ENCODE measurements around the gene ZGLP1. TPM values are rescaled to one million over a fixed set of nuclear protein-coding genes. Genes with fewer than 3 reads are reported as not detected.
"Not testable (repeated sequence)": the region's sequence is repeated elsewhere in the genome, so short reads cannot be mapped to it uniquely, and the experiment has no call there.

ZGLP1 gene
- total and polyA plus RNA-seq, 10 donors: 2.7 to 24.1 (median 4.2) TPM

DNA sequence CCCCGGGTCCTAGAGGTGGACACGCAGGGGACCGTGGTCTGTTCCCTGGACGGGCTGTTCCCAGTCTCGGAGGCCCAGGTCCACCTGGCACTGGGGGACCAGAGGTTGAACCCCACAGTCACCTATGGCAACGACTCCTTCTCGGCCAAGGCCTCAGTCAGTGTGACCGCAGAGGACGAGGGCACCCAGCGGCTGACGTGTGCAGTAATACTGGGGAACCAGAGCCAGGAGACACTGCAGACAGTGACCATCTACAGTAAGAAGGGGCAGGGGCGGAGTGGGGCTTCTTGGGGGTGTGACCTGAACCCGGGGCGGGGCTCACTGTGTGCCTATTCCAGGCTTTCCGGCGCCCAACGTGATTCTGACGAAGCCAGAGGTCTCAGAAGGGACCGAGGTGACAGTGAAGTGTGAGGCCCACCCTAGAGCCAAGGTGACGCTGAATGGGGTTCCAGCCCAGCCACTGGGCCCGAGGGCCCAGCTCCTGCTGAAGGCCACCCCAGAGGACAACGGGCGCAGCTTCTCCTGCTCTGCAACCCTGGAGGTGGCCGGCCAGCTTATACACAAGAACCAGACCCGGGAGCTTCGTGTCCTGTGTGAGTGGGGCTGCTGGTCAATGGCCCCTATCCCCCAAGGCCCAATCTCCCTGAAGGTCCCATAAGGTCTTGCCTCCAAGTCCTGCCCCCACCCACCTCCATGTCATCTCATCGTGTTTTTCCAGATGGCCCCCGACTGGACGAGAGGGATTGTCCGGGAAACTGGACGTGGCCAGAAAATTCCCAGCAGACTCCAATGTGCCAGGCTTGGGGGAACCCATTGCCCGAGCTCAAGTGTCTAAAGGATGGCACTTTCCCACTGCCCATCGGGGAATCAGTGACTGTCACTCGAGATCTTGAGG is 25.3 kb downstream of the ZGLP1 start:
- H3K27ac ChIP-seq: no peak overlapping the region
- peaks cover 37 to 97% (median 69%) of the 10 kb centered on the region in 6 donors for H3K4me1 ChIP-seq
- H3K36me3 ChIP-seq: peaks cover 3 to 71% (median 51%) of the 10 kb centered on the region in 6 donors
- TF ChIP-seq, protein P1, sequence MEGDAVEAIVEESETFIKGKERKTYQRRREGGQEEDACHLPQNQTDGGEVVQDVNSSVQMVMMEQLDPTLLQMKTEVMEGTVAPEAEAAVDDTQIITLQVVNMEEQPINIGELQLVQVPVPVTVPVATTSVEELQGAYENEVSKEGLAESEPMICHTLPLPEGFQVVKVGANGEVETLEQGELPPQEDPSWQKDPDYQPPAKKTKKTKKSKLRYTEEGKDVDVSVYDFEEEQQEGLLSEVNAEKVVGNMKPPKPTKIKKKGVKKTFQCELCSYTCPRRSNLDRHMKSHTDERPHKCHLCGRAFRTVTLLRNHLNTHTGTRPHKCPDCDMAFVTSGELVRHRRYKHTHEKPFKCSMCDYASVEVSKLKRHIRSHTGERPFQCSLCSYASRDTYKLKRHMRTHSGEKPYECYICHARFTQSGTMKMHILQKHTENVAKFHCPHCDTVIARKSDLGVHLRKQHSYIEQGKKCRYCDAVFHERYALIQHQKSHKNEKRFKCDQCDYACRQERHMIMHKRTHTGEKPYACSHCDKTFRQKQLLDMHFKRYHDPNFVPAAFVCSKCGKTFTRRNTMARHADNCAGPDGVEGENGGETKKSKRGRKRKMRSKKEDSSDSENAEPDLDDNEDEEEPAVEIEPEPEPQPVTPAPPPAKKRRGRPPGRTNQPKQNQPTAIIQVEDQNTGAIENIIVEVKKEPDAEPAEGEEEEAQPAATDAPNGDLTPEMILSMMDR (IDR thresholded peaks at IDR 0.05 in 8 of 11, conservative IDR thresholded peaks at IDR 0.05 in 3 of 11): no peak
- peak; percentile 34 to 59 (median 53) for TF ChIP-seq POLR2AphosphoS5 (IDR thresholded peaks at IDR 0.05)
- no peaks in the 10 kb centered on the region for H3K9me3 ChIP-seq
- intact Hi-C loops (cut with DNase I; ENCODE audit: low total_unique reads): no loop called here
- H3K27me3 ChIP-seq (replicated peaks in 1 of 7): peaks cover under 1 to 27% (median 21%) of the 10 kb centered on the region in 7 donors
- WGBS, 5 donors: 91 to 93% (median 92%) methylated on average over 27 to 34 of the region's 34 CpGs
- no peak for DNase-seq
- no peak overlapping the region for H3K4me3 ChIP-seq

GRCh38 chr19:10283301-10284064 is 26.1 kb downstream of the ZGLP1 start:
- Histone ChIP-seq H3K27me3 (replicated peaks in 1 of 7) (peaks cover 0 to 19% (median 13%) of the 10 kb centered on the region in 7 donors), H3K4me1 (peaks cover 34 to 97% (median 68%) of the 10 kb centered on the region in 6 donors), H3K9me3 (no peaks in the 10 kb centered on the region), H3K36me3 (peaks cover 3 to 79% (median 59%) of the 10 kb centered on the region in 6 donors), H3K4me3 (no peak overlapping the region), H3K27ac (peak overlapping the region in 1 of 8 donors; percentile 8)
- intact Hi-C loops (cut with DNase I; ENCODE audit: low total_unique reads): no loop called here
- peak in 1 of 3 donors; percentile 50 for TF ChIP-seq POLR2AphosphoS5 (IDR thresholded peaks at IDR 0.05)
- TF ChIP-seq, protein P1 (IDR thresholded peaks at IDR 0.05 in 8 of 11, conservative IDR thresholded peaks at IDR 0.05 in 3 of 11): no peak
- no peak for DNase-seq
- whole genome bisulfite sequencing, 5 donors: 84 to 89% (median 85%) methylated on average over 23 of the region's 23 CpGs

- H3K27me3 ChIP-seq (replicated peaks in 1 of 7); intact Hi-C loops (cut with DNase I; ENCODE audit: low total_unique reads); H3K4me3 ChIP-seq; DNase-seq; H3K27ac ChIP-seq; H3K9me3 ChIP-seq: not testable (repeated sequence)
- Histone ChIP-seq H3K4me1 (peaks cover 26 to 97% (median 67%) of the 10 kb centered on the region in 6 donors), H3K36me3 (peaks cover 3 to 93% (median 74%) of the 10 kb centered on the region in 6 donors)
- 90 to 95% (median 94%) methylated on average over 5 of the region's 5 CpGs for WGBS, 5 donors
Observed at GRCh38 chr19:10282043-10282442, 27.6 kb downstream of the ZGLP1 start.

- H3K4me1 ChIP-seq: peaks cover 14 to 97% (median 65%) of the 10 kb centered on the region in 6 donors
- H3K27me3 ChIP-seq (replicated peaks in 1 of 7): no peaks in the 10 kb centered on the region
- 40 to 51% (median 48%) methylated on average over 5 of the region's 5 CpGs for WGBS, 5 donors
- TF ChIP-seq POLR2AphosphoS5 (IDR thresholded peaks at IDR 0.05): peak in 1 of 3 donors; percentile 6
- TF ChIP-seq POLR2A (IDR thresholded peaks at IDR 0.05): no peak
- H3K9me3 ChIP-seq: no peaks in the 10 kb centered on the region
- peaks cover 0 to 100% (median 79%) of the 10 kb centered on the region in 6 donors for H3K36me3 ChIP-seq
- peak overlapping the region in 6 of 8 donors; percentile 25 to 70 (median 30) for H3K27ac ChIP-seq
- H3K4me3 ChIP-seq: no peak overlapping the region
- intact Hi-C loops (cut with DNase I; ENCODE audit: low total_unique reads): loop anchor here (10.0 kb wide), 1 partner anchor 55 kb away; the partner anchor contains the start of genes ICAM3 and RAVER1
- no peak for DNase-seq
Observed at GRCh38 chr19:10279737-10280442, 29.7 kb downstream of the ZGLP1 start.
